IMR-90 (cell line): Measurements from ENCODE around the gene GCSAM. TPM values are rescaled to one million over a fixed set of nuclear protein-coding genes. Genes with fewer than 3 reads are reported as not detected.

Source experiments
- ATAC-seq: fragments of 200-7000 bp; cut with Tn5 transposase; 2 replicates; pipeline ENCODE4 v1.9.1; 2020; ENCODE audit warnings: low read depth, mild to moderate bottlenecking, moderate library complexity
- BruUV-seq: library from RNA; stranded (reverse); fragments of 400-500 nt; replicated peaks from 2 replicates; lab custom pipeline; 2021; lab: Mats Ljungman, UMichigan
- CTCF ChIA-PET: fragments of 300-600 bp; formaldehyde crosslinking; extraction: SDS; loops from one replicate; lab custom pipeline; 2021; ENCODE audit warnings: antibody characterized with exemption; lab: Yijun Ruan, JAX
- POLR2A ChIA-PET: fragments of 300-600 bp; sonication (Branson Sonifier 250); formaldehyde crosslinking; loops from one replicate; lab custom pipeline; 2022; ENCODE audit warnings: antibody characterized with exemption; ENCODE audit not compliant: unreplicated experiment; lab: Charles Lee
- DNase-seq: peaks from one replicate; pipeline ENCODE4 v3.0.0; 2013
- H2AFZ ChIP-seq: replicated peaks from 2 replicates; pipeline ENCODE3; 2013; ENCODE audit warnings: low read length, mild to moderate bottlenecking; ENCODE audit not compliant: poor library complexity
- H2AK5ac ChIP-seq: 2 replicates; pipeline ENCODE4 v1.6.1; 2013; ENCODE audit warnings: low read depth, low read length, inconsistent platforms
- H2AK9ac ChIP-seq: replicated peaks from 2 replicates; pipeline ENCODE3; 2013; ENCODE audit warnings: mild to moderate bottlenecking, low read depth, low read length, moderate library complexity; ENCODE audit not compliant: poor library complexity
- H2BK120ac ChIP-seq: 2 replicates; pipeline ENCODE4 v1.6.1; 2013; ENCODE audit warnings: low read depth, low read length, inconsistent platforms
- H2BK15ac ChIP-seq: 3 replicates; pipeline ENCODE4 v1.6.1; 2013; ENCODE audit warnings: low read depth, low read length, inconsistent platforms
- H2BK20ac ChIP-seq: 2 replicates; pipeline ENCODE4 v1.6.1; 2013; ENCODE audit warnings: low read depth, mild to moderate bottlenecking, inconsistent platforms, low read length, moderate library complexity
- H2BK5ac ChIP-seq: 2 replicates; pipeline ENCODE4 v1.6.1; 2013; ENCODE audit warnings: mild to moderate bottlenecking, low read depth, low read length, inconsistent platforms; ENCODE audit not compliant: poor library complexity, severe bottlenecking
- H3K14ac ChIP-seq: replicated peaks from 2 replicates; pipeline ENCODE4 v1.6.1; 2013; ENCODE audit warnings: low read depth, low read length, inconsistent platforms
- H3K18ac ChIP-seq: 2 replicates; pipeline ENCODE4 v1.6.1; 2013; ENCODE audit warnings: low read depth, low read length, control low read depth
- H3K23ac ChIP-seq: 2 replicates; pipeline ENCODE4 v1.6.1; 2013; ENCODE audit warnings: low read depth, low read length, inconsistent platforms
- H3K27ac ChIP-seq: 2 replicates; pipeline ENCODE4 v1.5.1; 2013; ENCODE audit warnings: mild to moderate bottlenecking, control low read depth, low read length; ENCODE audit not compliant: insufficient read depth
- H3K27me3 ChIP-seq: 2 replicates; pipeline ENCODE4 v1.6.1; 2013; ENCODE audit warnings: low read length; ENCODE audit not compliant: control insufficient read depth, insufficient read depth
- H3K36me3 ChIP-seq: 2 replicates; pipeline ENCODE4 v1.6.1; 2013; ENCODE audit warnings: low read length, mixed read lengths; ENCODE audit not compliant: control insufficient read depth, insufficient read depth
- H3K4ac ChIP-seq: 2 replicates; pipeline ENCODE4 v1.6.1; 2013; ENCODE audit warnings: low read depth, low read length, inconsistent platforms
- H3K4me1 ChIP-seq: 2 replicates; pipeline ENCODE4 v1.6.1; 2013; ENCODE audit warnings: low read length, mixed read lengths; ENCODE audit not compliant: control insufficient read depth, insufficient read depth
- H3K4me2 ChIP-seq: 2 replicates; pipeline ENCODE4 v1.6.1; 2013; ENCODE audit warnings: low read depth, mild to moderate bottlenecking, control low read depth, low read length, moderate library complexity
- H3K4me3 ChIP-seq: 2 replicates; pipeline ENCODE4 v1.5.1; 2013; ENCODE audit warnings: low read depth, mild to moderate bottlenecking, control low read depth, low read length, moderate library complexity; ENCODE audit not compliant: insufficient read depth
- H3K56ac ChIP-seq: 2 replicates; pipeline ENCODE4 v1.6.1; 2013; ENCODE audit warnings: low read length, inconsistent platforms; ENCODE audit not compliant: insufficient read depth; ENCODE audit errors: extremely low read depth
- H3K79me1 ChIP-seq, 2 experiments: 2 replicates each; pipeline ENCODE4 v1.6.1; 2013; ENCODE audit warnings: low read length in 2 of 2, inconsistent platforms in 1 of 2, low read depth in 1 of 2
- H3K9ac ChIP-seq: 2 replicates; pipeline ENCODE4 v1.6.1; 2013; ENCODE audit warnings: low read depth, low read length, control low read depth
- H3K9me1 ChIP-seq: 2 replicates; pipeline ENCODE4 v1.6.1; 2013; ENCODE audit warnings: low read length, inconsistent platforms; ENCODE audit not compliant: insufficient read depth
- H3K9me3 ChIP-seq: 2 replicates; pipeline ENCODE4 v1.6.1; 2013; ENCODE audit warnings: low read length; ENCODE audit not compliant: control insufficient read depth, insufficient read depth
- H4K20me1 ChIP-seq: 2 replicates; pipeline ENCODE4 v1.6.1; 2013; ENCODE audit warnings: low read length, inconsistent platforms; ENCODE audit not compliant: insufficient read depth
- H4K5ac ChIP-seq: 2 replicates; pipeline ENCODE4 v1.6.1; 2013; ENCODE audit warnings: mild to moderate bottlenecking, low read depth, low read length, control low read depth
- H4K8ac ChIP-seq, 2 experiments: 2 replicates each; pipeline ENCODE4 v1.6.1; 2013; ENCODE audit warnings: low read depth in 2 of 2, low read length in 2 of 2, control low read depth in 1 of 2, inconsistent platforms in 1 of 2
- H4K91ac ChIP-seq: 2 replicates; pipeline ENCODE4 v1.6.1; 2013; ENCODE audit warnings: low read depth, low read length, inconsistent platforms; ENCODE audit not compliant: insufficient read depth
- FOS ChIP-seq: fragments of 150-350 bp; IDR thresholded peaks from 2 replicates; pipeline ENCODE4 v1.6.1; 2016; ENCODE audit warnings: low read depth, low read length
- POLR2A ChIP-seq: IDR thresholded peaks from 2 replicates; pipeline ENCODE4 v1.6.1; 2012; ENCODE audit warnings: mild to moderate bottlenecking, low read depth, low read length
- RAD21 ChIP-seq: IDR thresholded peaks from 2 replicates; pipeline ENCODE4 v1.6.1; 2012; ENCODE audit warnings: low read length, improper control_type of control experiment
- RCOR1 ChIP-seq: IDR thresholded peaks from 2 replicates; pipeline ENCODE4 v1.6.1; 2012; ENCODE audit warnings: mild to moderate bottlenecking, low read length, improper control_type of control experiment; ENCODE audit not compliant: insufficient replicate concordance
- USF2 ChIP-seq: fragments of 150-350 bp; IDR thresholded peaks from 2 replicates; pipeline ENCODE4 v1.6.1; 2017; ENCODE audit warnings: mild to moderate bottlenecking, antibody characterized with exemption, low read length, low read depth
- WGBS, 2 experiments: methylation state at CpG; one replicate each; pipeline versions ENCODE4 v1.1.5 to v1.1.7; 2013; ENCODE audit warnings: missing lambda C conversion rate in 2 of 2; ENCODE audit not compliant: insufficient read length in 1 of 2; ENCODE audit errors: extremely low coverage in 2 of 2; 5-methylcytosine and 5-hydroxymethylcytosine counted together
- dilution Hi-C: fragments of 300-500 bp; cut with HindIII; formaldehyde crosslinking; loops from one replicate; pipeline ENCODE4 v1.14.3; 2018; ENCODE audit warnings: low sequenced_read_pairs; ENCODE audit not compliant: unreplicated experiment
- in situ Hi-C: fragments of 300-500 bp; cut with MboI; formaldehyde crosslinking; loops from 3 replicates; pipeline ENCODE4 v1.14.3; 2019; ENCODE audit warnings: low sequenced_read_pairs, inconsistent platforms, mixed read lengths
- intact Hi-C: fragments of 100-400 bp; cut with micrococcal nuclease; formaldehyde crosslinking; loops from 2 replicates; pipeline ENCODE4 v1.10.0; 2022
- polyA plus RNA-seq, 3 experiments: library from polyadenylated mRNA; depleted of rRNA; stranded (reverse); fragments of >200 nt; gene quantifications; 2 replicates each; pipeline ENCODE4 v1.2.3, GENCODE V29; 2012; ENCODE audit warnings: low replicate concordance in 1 of 3
- total RNA-seq: library from RNA; depleted of rRNA; stranded (reverse); fragments of >200 nt; gene quantifications from 2 replicates; pipeline ENCODE4 v1.2.3, GENCODE V29; 2012
- TF ChIP-seq, protein P1 (sequence below): fragments of 150-350 bp; IDR thresholded peaks from 2 replicates; pipeline ENCODE4 v1.6.1; 2016; ENCODE audit warnings: low read depth, mild to moderate bottlenecking, low read length, moderate library complexity, borderline replicate concordance

Gene GCSAM
- total and polyA plus RNA-seq, 2 of the 4 experiments (the other 2 are of a cell fraction), result not detected

DNA sequence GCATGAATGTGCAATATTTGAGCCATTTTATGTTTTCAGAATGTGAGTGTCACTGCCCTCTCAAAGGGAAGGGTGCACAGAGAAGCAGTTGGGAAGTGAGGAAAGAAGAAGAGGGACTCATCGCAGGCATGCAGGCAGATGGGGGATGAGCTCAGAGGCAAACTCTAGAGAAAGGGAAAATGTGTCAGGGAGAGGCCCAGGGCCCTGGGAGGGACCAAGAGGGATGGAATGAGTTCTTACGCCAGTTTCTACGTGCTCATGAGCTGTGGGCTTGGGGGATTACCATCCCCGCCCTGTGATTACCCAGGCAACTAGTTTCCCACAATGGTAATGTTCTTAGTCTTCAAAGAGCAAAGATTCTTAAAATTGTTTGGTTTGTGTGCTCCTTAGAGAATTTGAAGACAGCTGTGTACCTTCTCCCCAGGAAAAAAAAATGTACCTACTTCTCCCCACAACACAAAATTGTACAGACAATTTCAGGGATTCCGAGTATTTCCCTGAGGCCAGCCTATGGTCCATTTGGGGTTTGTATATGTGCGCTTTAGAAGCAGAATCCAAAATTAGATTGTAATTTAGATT, 17.8 kb downstream of the GCSAM start:
- no peak overlapping the region for H2BK5ac ChIP-seq
- H4K5ac ChIP-seq, result no peak overlapping the region
- H3K27me3 ChIP-seq, result no peaks in the 10 kb centered on the region
- H2BK15ac ChIP-seq, result no peak overlapping the region
- H3K14ac ChIP-seq, result no peak overlapping the region
- H4K8ac ChIP-seq, result no peak overlapping the region
- H3K23ac ChIP-seq, result no peak overlapping the region
- H2AK9ac ChIP-seq, result no peak overlapping the region
- no peak overlapping the region for H3K4me3 ChIP-seq
- H3K4ac ChIP-seq, result no peak overlapping the region
- TF ChIP-seq USF2, result no peak
- TF ChIP-seq, protein P1, sequence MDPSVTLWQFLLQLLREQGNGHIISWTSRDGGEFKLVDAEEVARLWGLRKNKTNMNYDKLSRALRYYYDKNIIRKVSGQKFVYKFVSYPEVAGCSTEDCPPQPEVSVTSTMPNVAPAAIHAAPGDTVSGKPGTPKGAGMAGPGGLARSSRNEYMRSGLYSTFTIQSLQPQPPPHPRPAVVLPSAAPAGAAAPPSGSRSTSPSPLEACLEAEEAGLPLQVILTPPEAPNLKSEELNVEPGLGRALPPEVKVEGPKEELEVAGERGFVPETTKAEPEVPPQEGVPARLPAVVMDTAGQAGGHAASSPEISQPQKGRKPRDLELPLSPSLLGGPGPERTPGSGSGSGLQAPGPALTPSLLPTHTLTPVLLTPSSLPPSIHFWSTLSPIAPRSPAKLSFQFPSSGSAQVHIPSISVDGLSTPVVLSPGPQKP, result no peak
- no peak for TF ChIP-seq POLR2A
- no peak for TF ChIP-seq FOS
- no peak for TF ChIP-seq RAD21
- TF ChIP-seq RCOR1, result no peak
- H3K9ac ChIP-seq, result no peak overlapping the region
- H3K4me2 ChIP-seq, result no peak overlapping the region
- H4K20me1 ChIP-seq, result no peaks in the 10 kb centered on the region
- H2AFZ ChIP-seq, result no peak overlapping the region
- intact Hi-C loops, result no loop called here
- DNase-seq, result no peak
- in situ Hi-C loops, result no loop called here
- BruUV-seq, result no TSS peak
- H4K91ac ChIP-seq, result no peak overlapping the region
- H2AK5ac ChIP-seq, result no peak overlapping the region
- H3K9me1 ChIP-seq, result no peaks in the 10 kb centered on the region
- H3K18ac ChIP-seq, result no peak overlapping the region
- no peaks in the 10 kb centered on the region for H3K4me1 ChIP-seq
- no peak overlapping the region for H2BK120ac ChIP-seq
- no peak overlapping the region for H3K27ac ChIP-seq
- no peak overlapping the region for H2BK20ac ChIP-seq
- no peaks in the 10 kb centered on the region for H3K9me3 ChIP-seq
- dilution Hi-C loops, result no loop called here
- H3K36me3 ChIP-seq, result peaks cover 6% of the 10 kb centered on the region
- H3K56ac ChIP-seq, result no peak overlapping the region
- ChIA-PET CTCF (no interaction called here), POLR2A (no interaction called here)
- ATAC-seq, result no peak
- WGBS, 2 experiments, result 100% methylated on average over 1 of the region's 6 CpGs; no CpG with 5 or more reads in 1 of the 2 experiments
- H3K79me1 ChIP-seq, result peaks cover 0 to 5% of the 10 kb centered on the region in 2 experiments; a peak in 1 of 4 replicates
